HG03432 (cell line): ENCODE measurements around the gene KCNH1.
A peak's percentile ranks its signal among the peaks of the same experiment; 100 is the strongest.

Experiments
- ATAC-seq: cut with Tn5 transposase; IDR thresholded peaks from one replicate; pipeline ENCODE4 v1.9.1; 2021; ENCODE audit warnings: mild to moderate bottlenecking, moderate library complexity; ENCODE audit not compliant: unreplicated experiment

Gene KCNH1

DNA sequence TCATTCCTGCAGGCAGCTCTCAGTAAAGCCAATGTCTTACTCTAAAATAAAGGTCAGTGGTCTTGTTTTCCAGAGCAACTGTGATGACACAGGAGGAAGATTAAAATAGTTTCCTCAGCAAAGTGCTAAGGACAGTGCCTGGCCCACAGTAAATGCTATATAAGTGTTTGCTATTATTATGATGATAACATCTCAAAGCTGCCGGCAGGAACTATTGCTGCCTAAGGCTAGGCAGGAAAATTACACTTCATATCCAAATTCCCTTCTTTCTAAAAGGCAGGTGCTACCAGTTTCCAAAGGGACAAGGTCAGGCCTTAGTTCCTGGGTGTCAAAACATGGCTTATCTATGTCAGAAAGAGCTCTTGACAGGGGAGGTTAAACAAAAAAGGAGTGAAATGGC, 403.9 kb downstream of the KCNH1 start:
- ATAC-seq = no peak

DNA sequence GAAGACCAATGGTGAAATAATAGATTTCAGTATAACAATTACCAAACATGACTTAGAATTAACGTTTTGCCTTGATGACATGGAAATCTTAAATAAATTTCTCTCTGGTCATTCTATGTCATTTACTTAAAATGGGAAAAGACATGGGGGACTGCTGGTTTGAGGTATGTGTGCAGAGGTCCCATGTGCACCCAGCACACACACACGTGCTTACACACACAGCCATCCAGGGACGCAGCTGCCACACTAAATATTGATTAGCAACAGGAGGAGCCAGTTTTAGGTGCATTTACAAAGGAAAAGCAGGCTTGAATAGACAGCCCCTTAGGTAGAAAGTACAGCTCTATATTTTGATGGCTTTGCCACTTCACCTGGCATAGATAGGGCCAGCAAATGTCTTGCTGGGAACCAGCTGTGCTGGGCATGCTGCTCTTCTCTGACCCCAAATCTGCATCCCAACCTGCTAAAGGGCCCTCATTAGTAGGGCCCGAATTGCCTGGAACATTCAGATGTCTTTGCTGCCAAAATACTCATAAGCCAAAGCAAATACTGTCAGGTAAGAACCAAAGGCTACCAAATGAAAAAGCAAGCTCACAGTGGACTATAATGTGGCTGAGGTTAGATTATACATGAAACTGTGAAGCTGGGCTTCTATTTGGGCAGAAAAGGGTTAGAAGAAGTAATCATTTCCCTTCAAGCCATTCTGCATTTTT, 405.4 kb downstream of the KCNH1 start:
- no peak for ATAC-seq

DNA sequence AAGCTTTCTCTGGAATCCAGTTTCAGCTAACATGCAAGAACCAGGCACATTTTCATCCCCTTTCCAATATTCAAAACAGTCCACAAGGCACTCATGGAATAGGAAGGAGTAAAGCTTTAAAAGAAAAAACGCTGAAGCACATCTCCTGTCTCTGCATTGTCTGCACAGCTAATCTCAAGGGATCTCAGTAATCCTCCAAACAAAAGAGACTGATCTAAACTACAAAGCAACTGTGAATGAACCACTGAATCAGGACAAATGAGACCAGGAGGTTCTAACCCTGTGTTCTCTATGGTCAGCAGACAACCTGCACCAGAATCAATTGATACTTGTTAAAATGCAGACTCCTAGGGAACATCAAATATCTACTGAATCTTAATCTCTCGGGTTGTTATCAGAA, 406.2 kb downstream of the KCNH1 start:
- no peak for ATAC-seq

DNA sequence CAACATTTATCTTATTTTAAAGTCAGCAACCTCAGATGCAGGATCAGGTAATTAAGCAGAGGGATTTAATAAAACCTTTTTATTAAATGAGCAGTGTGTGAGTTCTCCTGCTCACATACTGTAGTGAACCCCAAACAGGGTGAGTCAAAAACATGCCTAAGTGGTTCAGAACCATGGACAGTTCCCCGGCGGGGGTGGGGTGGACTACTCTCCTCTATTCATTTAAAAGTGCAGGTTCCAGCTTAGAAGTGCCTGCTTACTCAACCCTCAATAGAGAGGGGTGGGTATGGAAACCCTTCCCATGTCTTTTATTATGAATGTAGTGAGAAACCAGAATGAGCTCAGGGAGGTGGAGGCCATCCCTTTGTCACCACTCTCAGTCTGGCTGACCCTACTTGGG, 407.3 kb downstream of the KCNH1 start:
- peak; percentile 61 for ATAC-seq

DNA sequence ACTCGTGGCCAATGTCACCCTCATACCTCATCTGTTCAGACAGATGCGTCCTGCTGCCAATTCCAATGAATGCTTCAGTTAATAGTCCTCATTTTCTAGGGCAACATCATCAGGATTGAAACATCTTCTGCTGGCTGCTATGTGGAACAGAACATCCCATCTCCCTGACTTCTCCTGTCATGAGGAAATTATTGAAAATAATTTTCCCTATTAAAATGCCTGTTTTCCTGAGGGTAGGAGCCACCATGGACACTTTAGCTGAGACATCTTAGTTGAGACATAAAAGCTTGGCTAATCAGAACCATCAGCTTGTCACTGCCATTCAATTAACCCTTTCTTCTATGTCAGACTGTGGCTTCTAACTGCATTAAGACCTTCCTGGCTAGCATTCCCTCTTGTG, 409.2 kb downstream of the KCNH1 start:
- ATAC-seq = no peak

DNA sequence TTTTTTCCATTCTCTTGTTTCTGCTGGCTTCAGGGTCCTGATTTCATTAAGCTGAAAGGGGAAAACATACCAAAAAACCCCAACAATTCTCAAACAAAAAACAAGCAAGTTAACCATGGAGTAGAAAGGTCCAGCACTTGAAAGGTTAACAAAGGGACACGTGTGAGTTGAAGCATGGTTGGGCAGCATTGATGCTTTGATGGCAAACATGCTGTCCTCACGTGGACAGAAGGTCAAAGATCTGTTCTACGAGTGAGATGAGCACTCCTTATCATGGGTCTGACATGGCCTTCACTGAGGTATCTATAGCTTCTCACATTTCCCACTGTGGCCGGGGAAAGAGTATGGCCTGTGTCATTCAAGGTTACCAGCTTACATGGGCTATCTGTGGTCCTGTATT, 410.3 kb downstream of the KCNH1 start:
- no peak for ATAC-seq

DNA sequence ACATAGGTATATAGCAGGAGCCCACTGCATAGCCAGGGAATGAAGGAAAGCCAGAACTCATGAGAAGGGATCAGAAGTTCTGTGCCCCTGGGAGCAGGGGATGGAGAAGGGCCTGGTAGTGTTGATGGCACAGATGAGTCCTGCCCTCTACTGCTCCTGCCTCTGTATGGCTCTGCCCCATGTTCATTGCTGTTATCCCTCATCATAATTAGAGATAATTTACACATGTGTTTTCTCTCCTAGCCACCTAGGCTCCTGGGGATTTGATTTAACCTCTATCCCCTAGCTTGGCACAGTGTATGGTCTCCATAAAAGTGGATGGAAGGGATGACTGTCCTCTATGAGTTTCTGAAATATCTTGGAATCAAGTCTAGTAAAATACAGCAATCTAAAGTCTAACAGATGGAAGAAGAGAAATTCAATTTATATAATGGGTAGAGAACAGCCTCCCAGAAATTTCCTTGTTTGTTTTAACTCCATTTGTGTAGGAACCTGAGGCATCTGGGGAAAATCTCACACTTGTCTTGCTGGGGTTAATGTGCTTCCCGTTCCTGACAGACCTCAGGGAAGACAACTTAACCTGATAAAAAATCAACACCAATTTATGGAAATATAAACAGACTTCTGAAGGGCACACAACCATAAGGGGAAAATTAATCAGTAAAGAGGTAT, 411.4 kb downstream of the KCNH1 start:
- no peak for ATAC-seq

DNA sequence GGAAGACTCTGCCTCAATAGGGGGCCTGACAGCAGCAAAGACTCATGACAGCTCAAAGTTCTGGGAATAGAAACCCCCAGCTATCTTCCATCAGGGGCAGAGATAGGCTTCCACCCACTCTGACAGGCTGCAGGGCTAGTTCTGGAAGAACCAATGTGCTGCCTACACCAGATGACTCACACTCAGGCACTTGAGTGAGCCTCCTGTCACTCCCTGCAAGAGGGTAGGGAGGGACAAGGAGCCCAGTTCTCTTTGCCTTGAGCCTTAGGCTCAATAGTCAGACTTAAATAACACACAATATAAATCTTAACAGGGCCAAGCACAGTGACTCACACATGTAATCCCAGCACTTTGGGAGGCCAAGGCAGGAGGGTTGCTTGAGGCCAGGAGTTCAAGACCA, 418.9 kb downstream of the KCNH1 start:
- ATAC-seq = no peak

DNA sequence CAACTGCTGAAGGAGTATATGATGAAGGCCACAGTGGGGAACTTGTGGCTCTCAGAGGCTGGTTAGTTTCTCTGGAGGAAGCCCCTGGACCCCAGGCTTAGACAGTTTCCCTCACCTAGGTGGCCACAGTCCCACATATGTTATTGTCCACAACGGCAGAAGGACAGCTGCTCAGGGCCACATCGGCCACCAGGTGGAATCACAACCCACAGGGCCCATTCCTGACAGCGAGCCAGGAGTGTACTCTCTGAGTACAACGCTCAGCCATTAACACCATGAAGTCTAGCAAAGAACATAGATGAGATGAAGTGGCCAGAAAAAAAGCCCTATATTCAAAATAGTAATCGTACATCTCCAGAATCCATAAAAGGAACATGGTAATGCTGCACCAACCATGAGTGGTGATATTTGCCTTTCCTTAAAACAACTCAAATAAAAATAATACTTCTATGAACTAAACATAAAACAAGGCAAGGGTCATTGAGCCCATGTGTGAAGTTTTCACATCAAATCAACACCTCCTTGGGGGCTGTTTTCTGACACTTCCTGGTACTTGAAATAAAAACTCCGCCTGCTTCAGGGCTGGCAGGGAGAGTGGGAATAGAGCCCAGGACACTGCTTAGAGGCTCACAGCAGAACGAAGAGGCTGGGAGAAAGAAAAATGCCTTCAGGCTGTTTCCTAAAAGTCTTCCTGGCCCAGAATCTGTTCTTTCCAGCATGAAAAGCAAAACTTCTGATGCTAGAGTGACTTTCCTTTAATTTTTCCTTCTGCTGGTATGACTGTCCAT, 421.9 kb downstream of the KCNH1 start:
- no peak for ATAC-seq

DNA sequence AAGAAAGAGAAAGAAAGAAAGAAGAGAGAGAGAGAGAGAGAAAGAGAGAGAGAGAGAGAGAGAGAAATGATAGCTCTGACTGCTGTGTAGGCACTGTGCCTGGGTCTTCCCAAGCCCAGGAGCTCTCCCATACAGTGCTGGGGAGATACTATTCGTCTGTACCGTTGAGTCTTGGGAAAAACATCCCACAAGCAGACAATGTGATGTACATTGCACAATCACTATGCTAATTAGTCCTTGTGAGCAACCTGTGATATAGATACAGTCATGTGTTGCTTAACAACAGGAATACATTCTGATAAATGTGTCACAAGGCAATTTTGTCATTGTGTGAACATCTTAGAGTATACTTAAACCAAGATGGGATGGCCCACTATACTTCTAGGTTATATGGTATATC, 424.2 kb downstream of the KCNH1 start:
- no peak for ATAC-seq

DNA sequence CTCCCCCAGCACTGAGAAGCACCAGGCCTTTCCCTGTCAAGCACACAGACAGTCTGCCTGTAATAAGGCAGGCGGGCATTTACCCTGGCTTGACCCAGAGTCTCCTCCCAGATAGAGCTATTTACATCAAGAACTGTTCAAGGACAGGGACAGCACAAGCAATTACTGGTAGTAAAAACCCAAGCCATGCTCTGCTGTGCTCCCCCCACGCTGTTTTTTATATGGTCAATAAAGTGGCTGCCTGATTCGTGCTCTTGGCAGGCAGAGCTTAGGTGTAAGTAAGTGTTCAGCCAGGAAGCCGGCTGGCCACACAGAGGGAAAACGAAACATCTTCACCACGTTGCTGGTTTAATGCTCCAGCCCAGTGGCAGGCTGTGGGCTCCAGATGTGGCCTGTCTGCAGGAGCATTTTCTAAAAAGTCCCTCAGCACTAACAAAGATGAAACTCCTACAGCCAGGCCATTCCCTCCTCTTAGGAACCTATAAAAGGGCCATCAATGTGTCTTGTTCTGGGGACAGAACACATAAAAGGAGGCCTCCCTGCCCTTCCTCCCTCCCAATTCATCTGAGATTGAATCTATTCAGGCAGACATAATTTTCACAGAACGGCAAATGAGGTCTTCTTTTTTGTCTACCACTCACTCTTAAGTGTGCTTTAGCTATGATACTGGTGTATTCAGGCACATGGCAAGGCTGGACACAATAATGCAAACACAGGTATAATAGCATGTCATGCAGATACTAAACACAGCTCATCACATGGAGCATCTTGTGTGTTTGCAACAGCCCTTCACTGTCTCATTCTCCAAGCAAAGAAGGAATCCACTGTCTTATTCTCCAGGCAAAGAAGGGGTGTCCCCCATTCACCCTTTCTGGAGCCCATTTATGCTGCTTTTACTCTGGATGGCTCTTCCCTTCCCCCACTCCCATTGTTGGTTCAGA, 426.4 kb downstream of the KCNH1 start:
- no peak for ATAC-seq

DNA sequence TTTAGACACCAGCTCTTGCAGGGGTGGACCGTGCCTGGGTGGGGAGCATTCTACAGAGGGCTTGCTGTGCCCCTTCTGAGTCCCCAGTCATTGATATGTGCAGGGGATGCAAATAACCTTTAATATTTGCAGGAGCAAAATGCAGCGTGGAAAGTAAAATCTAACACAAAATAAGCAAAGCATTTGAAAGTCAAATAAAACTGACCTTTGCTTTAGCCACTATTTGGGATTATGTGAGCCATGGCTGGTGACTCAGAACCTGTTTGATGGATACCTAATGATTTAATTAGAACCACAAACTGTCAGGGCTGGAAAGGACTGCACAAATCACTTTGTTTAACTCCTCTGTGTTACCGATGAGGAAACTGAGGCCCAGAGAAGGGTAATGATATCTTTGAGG, 427.7 kb downstream of the KCNH1 start:
- no peak for ATAC-seq

DNA sequence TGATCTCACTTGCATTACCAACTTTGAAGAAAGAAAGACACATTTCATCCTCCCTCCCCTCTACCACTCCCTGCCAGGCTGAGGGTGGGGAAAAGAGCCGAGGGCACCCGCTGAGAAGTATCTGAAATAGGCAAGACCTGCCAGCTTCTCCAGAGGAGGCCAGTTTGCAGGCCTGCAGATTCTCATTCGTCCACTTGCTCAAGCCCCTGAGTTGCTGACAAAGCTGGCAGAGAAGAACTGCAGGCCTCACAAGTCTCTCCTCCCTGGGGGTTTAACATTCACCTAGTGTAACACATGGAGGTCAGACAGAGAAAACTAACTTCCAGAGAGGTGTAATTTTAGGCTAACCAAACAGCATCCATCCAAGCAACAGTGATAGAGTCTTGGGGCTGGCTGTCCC, 428.9 kb downstream of the KCNH1 start:
- no peak for ATAC-seq

DNA sequence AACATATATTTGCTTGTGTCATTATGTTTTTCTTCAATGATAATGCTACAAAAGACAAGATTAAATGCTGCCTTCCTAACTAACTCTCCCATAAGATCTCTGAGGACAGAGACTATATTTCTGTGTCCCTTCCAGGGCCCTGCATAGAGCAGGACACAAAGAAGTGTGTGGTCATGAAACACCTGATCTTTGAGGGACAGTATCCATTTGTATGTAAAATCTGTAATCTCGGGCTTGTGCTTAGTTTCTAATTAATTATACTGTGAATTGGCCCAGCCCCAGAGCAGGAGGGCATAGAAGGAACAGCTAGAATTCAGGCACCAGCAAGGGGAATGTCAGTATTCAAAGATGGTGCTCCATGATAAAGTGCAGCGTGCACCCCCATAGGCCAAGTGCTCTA, 430.4 kb downstream of the KCNH1 start:
- ATAC-seq = no peak

DNA sequence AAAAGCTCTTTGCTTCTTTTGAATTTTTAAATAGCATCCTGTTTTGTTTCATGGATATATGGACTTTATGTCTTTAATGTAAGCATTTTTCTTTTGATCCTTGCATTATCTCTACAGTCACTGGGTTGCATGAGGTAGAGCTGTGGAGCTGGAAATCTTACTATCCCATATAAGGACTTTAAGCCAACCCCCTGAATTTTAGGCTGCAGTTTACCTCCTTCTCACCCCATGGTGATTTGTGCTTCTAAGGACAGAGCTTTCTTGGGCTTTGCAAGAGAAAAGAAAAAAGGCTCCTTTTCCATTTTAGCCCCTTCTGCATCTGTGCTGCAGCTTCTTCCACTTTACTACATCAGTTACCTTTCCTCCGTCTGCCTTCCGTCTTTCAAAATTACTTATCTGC, 431.4 kb downstream of the KCNH1 start:
- ATAC-seq = no peak

DNA sequence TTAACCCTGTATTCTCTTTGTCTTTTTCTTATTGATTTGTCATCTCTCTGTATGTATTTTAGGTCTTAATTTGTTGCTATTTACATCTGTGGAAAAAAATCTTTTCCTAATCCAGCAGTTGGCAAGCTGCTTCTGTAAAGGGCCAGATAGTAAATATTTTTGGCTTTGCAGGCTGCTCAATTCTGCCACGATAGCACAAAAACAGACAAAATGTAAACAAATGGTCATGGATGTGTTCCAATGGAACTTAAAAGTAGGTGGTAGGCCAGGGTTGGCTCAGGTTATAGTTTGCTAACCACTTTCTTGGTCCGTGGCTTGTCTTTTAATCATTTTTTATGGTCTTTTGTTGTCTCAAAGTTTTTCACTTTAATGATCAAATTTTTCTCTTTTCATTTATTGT, 433.4 kb downstream of the KCNH1 start:
- ATAC-seq = no peak

DNA sequence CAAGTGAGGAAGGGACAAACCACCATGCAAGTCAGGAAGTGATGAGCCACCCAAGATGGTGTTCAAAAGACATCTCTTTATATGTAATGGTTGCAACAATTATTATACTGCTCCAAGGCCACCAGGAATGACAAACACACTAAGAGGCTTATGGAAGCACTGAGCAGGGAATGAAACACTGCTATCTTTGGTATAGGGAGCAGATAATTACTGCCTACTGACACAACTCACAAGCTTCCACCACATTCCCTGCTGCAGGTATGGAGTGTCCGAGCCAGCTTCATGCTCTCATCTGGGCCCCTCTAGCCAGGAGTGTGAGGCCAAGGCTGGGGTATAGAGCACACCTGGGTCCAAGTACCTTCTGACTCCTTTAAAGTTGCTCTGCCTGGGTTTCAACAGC, 433.9 kb downstream of the KCNH1 start:
- ATAC-seq = no peak

DNA sequence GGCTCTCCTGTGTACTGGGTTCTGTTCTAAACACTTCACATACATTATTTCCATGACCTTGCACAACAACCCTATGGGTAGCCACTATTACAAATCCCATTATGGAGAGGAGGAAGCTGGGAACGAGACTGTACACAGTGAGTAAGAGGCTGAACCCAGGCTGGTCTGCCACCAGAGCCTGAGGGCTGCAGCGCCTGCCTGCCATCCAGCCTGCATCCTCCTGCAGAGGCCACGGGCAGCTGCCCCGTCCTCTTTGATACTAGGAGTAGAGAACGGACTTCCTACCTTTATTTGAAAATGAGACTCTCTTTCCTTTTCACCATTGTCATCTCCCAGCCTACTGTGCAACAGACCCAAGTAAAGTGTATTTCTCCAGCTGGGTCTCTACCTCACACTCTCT, 435.3 kb downstream of the KCNH1 start:
- no peak for ATAC-seq

DNA sequence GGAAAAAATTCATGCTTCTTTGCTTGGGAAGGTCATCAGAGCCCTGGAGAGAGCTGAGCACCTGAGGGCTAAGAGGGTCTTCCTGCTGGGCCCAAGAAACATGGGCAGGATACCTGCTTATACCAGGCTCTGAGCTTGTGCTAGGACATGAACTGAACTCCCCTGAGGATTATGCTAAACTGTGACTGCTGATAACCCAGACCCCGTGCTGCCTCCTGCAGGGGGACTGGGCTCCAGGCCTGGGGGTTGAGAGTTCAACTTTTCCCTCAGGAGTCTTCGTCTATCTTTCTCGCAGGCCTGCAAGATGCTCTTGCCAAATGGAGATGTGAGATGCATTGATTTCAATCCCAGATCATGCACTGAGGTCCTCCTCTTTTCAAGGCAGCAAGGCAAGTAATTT, 436.8 kb downstream of the KCNH1 start:
- peak; percentile 1 for ATAC-seq

DNA sequence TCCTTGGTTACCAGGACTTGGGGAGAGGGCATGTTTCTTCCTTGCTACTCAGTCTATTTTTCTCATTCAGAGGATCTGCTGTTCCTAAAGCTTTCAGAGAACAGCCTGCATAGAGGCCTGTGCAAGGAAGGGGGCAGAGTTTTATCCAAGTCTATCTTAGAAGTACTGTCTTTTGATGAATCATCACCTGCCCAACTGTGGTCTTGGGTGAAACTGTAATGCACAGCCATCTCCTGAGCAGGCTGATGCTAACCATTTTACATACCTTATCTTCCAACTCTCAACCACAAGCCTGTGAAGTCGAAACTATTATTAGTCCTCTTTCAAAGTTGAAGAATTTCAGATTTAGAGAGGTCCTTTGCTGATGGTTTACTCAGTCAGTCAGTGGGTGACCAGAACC, 437.2 kb downstream of the KCNH1 start:
- ATAC-seq = peak; percentile 98

DNA sequence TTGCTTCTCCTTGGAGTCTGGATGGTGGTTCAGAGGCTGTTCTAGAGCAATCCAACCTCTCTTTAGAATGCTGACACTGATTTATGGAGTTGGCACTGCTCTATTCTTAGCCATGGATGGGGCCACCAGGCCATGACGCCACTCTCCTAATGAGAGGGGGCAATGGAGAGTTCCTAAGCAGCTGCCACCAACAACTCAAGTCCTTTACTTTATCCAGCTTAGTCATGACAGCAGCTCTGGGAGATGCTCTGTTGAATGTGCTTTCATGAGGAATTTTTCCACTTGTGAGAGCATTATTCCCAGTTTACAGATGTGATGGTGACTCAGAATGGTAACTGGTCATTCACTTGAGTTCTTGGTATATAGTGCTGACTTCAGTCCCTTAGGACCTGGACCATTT, 438.9 kb downstream of the KCNH1 start:
- ATAC-seq = no peak
